Endothelial cell (in vitro differentiated cells): ENCODE results near the gene NPY5R. TPM values are rescaled to one million over a fixed set of nuclear protein-coding genes. Genes with fewer than 3 reads are reported as not detected.

Experiments used
- DNase-seq: peaks from one replicate; pipeline ENCODE4 v3.0.0; 2021; ENCODE audit warnings: low spot score
- H3K27ac Mint-ChIP-seq: one replicate; pipeline ENCODE4 v1.8.0; 2021; ENCODE audit warnings: mixed read lengths, inconsistent platforms; ENCODE audit not compliant: unreplicated experiment
- H3K27me3 Mint-ChIP-seq: one replicate; pipeline ENCODE4 v1.8.0; 2021; ENCODE audit warnings: mild to moderate bottlenecking, moderate library complexity, mixed read lengths, inconsistent platforms; ENCODE audit not compliant: unreplicated experiment
- H3K36me3 Mint-ChIP-seq: one replicate; pipeline ENCODE4 v1.8.0; 2021; ENCODE audit warnings: mild to moderate bottlenecking, low read depth, mixed read lengths, inconsistent platforms; ENCODE audit not compliant: unreplicated experiment
- H3K4me1 Mint-ChIP-seq: one replicate; pipeline ENCODE4 v1.8.0; 2021; ENCODE audit warnings: mild to moderate bottlenecking, mixed read lengths, inconsistent platforms; ENCODE audit not compliant: unreplicated experiment
- H3K4me3 Mint-ChIP-seq: one replicate; pipeline ENCODE4 v1.8.0; 2021; ENCODE audit warnings: mild to moderate bottlenecking, mixed read lengths, inconsistent platforms; ENCODE audit not compliant: unreplicated experiment
- H3K9me3 Mint-ChIP-seq: one replicate; pipeline ENCODE4 v1.8.0; 2021; ENCODE audit warnings: mixed read lengths, inconsistent platforms; ENCODE audit not compliant: unreplicated experiment
- CTCF ChIP-seq: fragments of 200-600 bp; sonication (generic); IDR thresholded peaks from one replicate; pipeline ENCODE4 v1.5.0; 2021; ENCODE audit warnings: antibody characterized with exemption; ENCODE audit not compliant: unreplicated experiment
- total RNA-seq: library from RNA; stranded (reverse); fragmentation: NEBNext Ultra II Directional; extraction: Animal tissue kit (Norgen Biotek cat#: 25700); gene quantifications from one replicate; pipeline ENCODE4 v1.2.1, GENCODE V29; 2021; ENCODE audit not compliant: unreplicated experiment

Gene NPY5R
- total RNA-seq, 1 donor from 2014 or later = 0.38 TPM

GRCh38 chr4:163384434-163384833 lies 40.7 kb downstream of the NPY5R start:
- TF ChIP-seq CTCF = no peak
- no peak for DNase-seq
- Mint-ChIP-seq H3K4me3 (no peak overlapping the region), H3K4me1 (no peaks in the 10 kb centered on the region), H3K27me3 (no peaks in the 10 kb centered on the region), H3K36me3 (no peaks in the 10 kb centered on the region), H3K27ac (no peak overlapping the region), H3K9me3 (no peaks in the 10 kb centered on the region)

GRCh38 chr4:163384926-163385325 lies 41.2 kb downstream of the NPY5R start:
- TF ChIP-seq CTCF = no peak
- Mint-ChIP-seq H3K4me1 (no peaks in the 10 kb centered on the region), H3K27me3 (no peaks in the 10 kb centered on the region), H3K9me3 (no peaks in the 10 kb centered on the region), H3K27ac (no peak overlapping the region), H3K4me3 (no peak overlapping the region), H3K36me3 (no peaks in the 10 kb centered on the region)
- DNase-seq = no peak

GRCh38 chr4:163385466-163385865 lies 41.8 kb downstream of the NPY5R start:
- Mint-ChIP-seq H3K4me3 (no peak overlapping the region), H3K4me1 (no peaks in the 10 kb centered on the region), H3K27me3 (no peaks in the 10 kb centered on the region), H3K36me3 (no peaks in the 10 kb centered on the region), H3K27ac (no peak overlapping the region), H3K9me3 (no peaks in the 10 kb centered on the region)
- no peak for DNase-seq
- no peak for TF ChIP-seq CTCF

GRCh38 chr4:163391756-163392155 lies 48.1 kb downstream of the NPY5R start:
- no peaks in the 10 kb centered on the region for H3K36me3 Mint-ChIP-seq
- peaks cover 4% of the 10 kb centered on the region for H3K4me1 Mint-ChIP-seq
- H3K27ac Mint-ChIP-seq = no peak overlapping the region
- H3K9me3 Mint-ChIP-seq = no peaks in the 10 kb centered on the region
- no peak overlapping the region for H3K4me3 Mint-ChIP-seq
- H3K27me3 Mint-ChIP-seq = no peaks in the 10 kb centered on the region
- no peak for DNase-seq
- TF ChIP-seq CTCF = no peak

- no peak for DNase-seq
- Mint-ChIP-seq H3K4me3 (no peak overlapping the region), H3K9me3 (no peaks in the 10 kb centered on the region), H3K4me1 (peaks cover 4% of the 10 kb centered on the region), H3K27ac (no peak overlapping the region), H3K27me3 (no peaks in the 10 kb centered on the region), H3K36me3 (no peaks in the 10 kb centered on the region)
- TF ChIP-seq CTCF = no peak
These were observed 48.6 kb downstream of the NPY5R start for GRCh38 chr4:163392328-163392727.
